ENCODE data around the gene RPS21.

DNA sequence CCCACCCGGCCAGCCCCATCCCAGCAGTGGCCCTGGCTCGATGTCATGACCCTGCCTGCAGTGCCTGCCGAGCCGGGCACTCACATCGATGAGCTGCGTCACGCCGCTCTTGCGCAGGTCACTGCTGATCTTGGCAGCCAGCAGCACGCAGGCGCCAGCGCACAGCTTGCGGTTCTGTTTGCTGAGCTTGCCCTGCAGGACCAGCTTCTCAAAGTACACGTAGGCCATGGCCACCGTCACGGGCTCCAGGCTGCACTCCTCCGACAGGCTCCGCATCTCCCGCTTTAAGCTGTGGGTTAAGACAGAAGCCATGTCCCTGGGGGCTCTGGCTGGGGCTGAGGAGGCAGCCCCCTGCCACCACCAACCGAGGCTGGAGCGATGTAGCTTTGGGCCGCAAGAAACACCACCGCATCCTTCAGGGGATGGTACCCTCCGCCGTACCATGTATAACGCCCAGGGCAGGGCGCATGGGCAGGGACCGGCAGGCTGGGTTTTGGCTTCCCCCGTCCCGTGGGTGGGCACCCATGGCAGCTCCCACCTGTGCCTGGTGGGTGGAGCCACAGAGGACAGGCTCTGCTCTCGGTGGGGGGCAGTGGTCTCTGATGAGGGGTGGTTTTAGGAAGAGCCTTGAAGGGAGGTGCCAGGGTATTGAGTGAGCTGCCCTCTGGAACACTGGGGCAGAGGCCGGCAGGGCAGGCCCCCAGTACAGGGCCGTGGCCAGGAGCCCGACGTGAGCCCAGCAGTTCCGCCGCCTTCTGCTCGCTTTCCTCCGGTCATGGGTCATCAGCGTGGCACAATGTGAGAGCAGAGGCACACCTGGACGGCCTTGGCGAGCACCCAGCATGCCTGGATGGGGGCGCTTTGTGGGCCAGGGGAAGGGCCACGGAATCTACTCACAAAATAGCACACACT lies 4.5 kb downstream of the RPS21 start:
- TF ChIP-seq POLR2A (IDR thresholded peaks at IDR 0.05) (no peak), CTCF (IDR thresholded peaks at IDR 0.05) (no peak)
